B cell (primary cell): Measurements from ENCODE around the gene MON1A. TPM values are rescaled to one million over a fixed set of nuclear protein-coding genes. Genes with fewer than 3 reads are reported as not detected.
A peak's percentile ranks its signal among the peaks of the same experiment; 100 is the strongest.

Source experiments
- ATAC-seq: fragments of 200-7000 bp; cut with Tn5 transposase; one replicate; pipeline ENCODE4 v1.10.0; 2021; ENCODE audit warnings: low read depth, mild to moderate bottlenecking, moderate number of reproducible peaks, moderate library complexity
- CTCF ChIA-PET: fragments of 350-600 bp; sonication (Branson Sonifier 250); formaldehyde crosslinking; loops from one replicate; lab custom pipeline; 2021; ENCODE audit warnings: antibody characterized with exemption, inconsistent platforms; lab: Charles Lee
- POLR2A ChIA-PET: fragments of 350-600 bp; sonication (Branson Sonifier 250); formaldehyde crosslinking; loops from one replicate; lab custom pipeline; 2021; ENCODE audit warnings: antibody characterized with exemption; lab: Charles Lee
- DNase-seq: peaks from one replicate; pipeline ENCODE4 v3.0.0; 2013
- H2AFZ ChIP-seq: 2 replicates; pipeline ENCODE4 v1.6.1; 2012; ENCODE audit warnings: mild to moderate bottlenecking, low read depth, low read length; ENCODE audit not compliant: insufficient read depth, poor library complexity, severe bottlenecking
- H3K27ac ChIP-seq, 2 donors: 1 replicate in 1 of 2; 2 replicates in 1 of 2; pipeline ENCODE4 v1.5.1; 2012 to 2013; ENCODE audit warnings: low read length in 2 of 2, mild to moderate bottlenecking in 2 of 2, moderate library complexity in 1 of 2
- H3K27me3 ChIP-seq, 4 experiments: fragments of 200-600 bp in 1 of 4; sonication (generic) in 1 of 4; replicated peaks in 1 of 4; 1 replicate in 2 of 4; 2 replicates in 2 of 4; pipeline versions ENCODE4 v1.6.1 to v1.7.0; 2013 to 2016; ENCODE audit warnings: low read length in 3 of 4, mild to moderate bottlenecking in 2 of 4, mixed read lengths in 1 of 4, moderate library complexity in 1 of 4; ENCODE audit not compliant: insufficient read depth in 4 of 4, control insufficient read depth in 3 of 4; ENCODE audit errors: control extremely low read depth in 1 of 4
- H3K36me3 ChIP-seq, 2 experiments: replicated peaks in 1 of 2; 1 replicate in 1 of 2; 2 replicates in 1 of 2; pipeline versions ENCODE4 v1.6.1 to v1.7.1; 2013; ENCODE audit warnings: low read length in 1 of 2; ENCODE audit not compliant: insufficient read depth in 2 of 2, control insufficient read depth in 1 of 2; ENCODE audit errors: control extremely low read depth in 1 of 2, extremely low read depth in 1 of 2
- H3K4me1 ChIP-seq, 2 donors: fragments of 200-600 bp in 1 of 2; sonication (generic) in 1 of 2; 1 replicate in 1 of 2; 2 replicates in 1 of 2; pipeline versions ENCODE4 v1.5.1 to v1.6.1; 2013 to 2017; ENCODE audit warnings: low read length in 2 of 2; ENCODE audit not compliant: control insufficient read depth in 2 of 2, insufficient read depth in 2 of 2
- H3K4me2 ChIP-seq: replicated peaks from 2 replicates; pipeline ENCODE3; 2012; ENCODE audit warnings: mild to moderate bottlenecking, low read depth, low read length; ENCODE audit not compliant: poor library complexity, severe bottlenecking
- H3K4me3 ChIP-seq, 5 experiments: fragments of 200-600 bp in 1 of 5; sonication (generic) in 1 of 5; 1 replicate in 3 of 5; 2 replicates in 2 of 5; pipeline versions ENCODE4 v1.5.1 to v1.7.0; 2011 to 2016; ENCODE audit warnings: low read length in 4 of 5, mild to moderate bottlenecking in 4 of 5, low read depth in 2 of 5, control low read depth in 1 of 5, moderate library complexity in 1 of 5; ENCODE audit not compliant: insufficient read depth in 1 of 5; ENCODE audit errors: control extremely low read depth in 1 of 5, extremely low read depth in 1 of 5
- H3K79me2 ChIP-seq: fragments of 200-600 bp; sonication (generic); one replicate; pipeline ENCODE4 v1.6.0; 2016; ENCODE audit warnings: low read length; ENCODE audit not compliant: control insufficient read depth, insufficient read depth
- H3K9ac ChIP-seq: fragments of 200-600 bp; sonication (generic); 2 replicates; pipeline ENCODE4 v1.6.1; 2017; ENCODE audit warnings: mild to moderate bottlenecking, low read length, moderate library complexity
- H3K9me3 ChIP-seq, 3 donors: one replicate each; pipeline versions ENCODE4 v1.6.1 to v1.7.1; 2013; ENCODE audit warnings: low read length in 2 of 3; ENCODE audit not compliant: control insufficient read depth in 2 of 3, insufficient read depth in 1 of 3; ENCODE audit errors: control extremely low read depth in 1 of 3
- H4K20me1 ChIP-seq: 2 replicates; pipeline ENCODE4 v1.6.0; 2012; ENCODE audit warnings: mild to moderate bottlenecking, low read length; ENCODE audit not compliant: insufficient read depth, control insufficient read depth, poor library complexity, severe bottlenecking
- H3K27ac Mint-ChIP-seq: one replicate; pipeline ENCODE4 v1.8.0; 2021; ENCODE audit warnings: mixed read lengths
- H3K27me3 Mint-ChIP-seq: one replicate; pipeline ENCODE4 v1.8.0; 2021; ENCODE audit warnings: mixed read lengths
- H3K4me1 Mint-ChIP-seq: one replicate; pipeline ENCODE4 v1.8.0; 2021; ENCODE audit warnings: mixed read lengths
- H3K4me3 Mint-ChIP-seq: one replicate; pipeline ENCODE4 v1.8.0; 2021; ENCODE audit warnings: mixed read lengths
- H3K9me3 Mint-ChIP-seq: one replicate; pipeline ENCODE4 v1.8.0; 2022; ENCODE audit warnings: mixed read lengths; ENCODE audit not compliant: insufficient read depth
- CTCF ChIP-seq: fragments of 200-600 bp; IDR thresholded peaks from one replicate; pipeline ENCODE4 v1.8.0; 2022; ENCODE audit warnings: antibody characterized with exemption, mild to moderate bottlenecking
- EZH2 ChIP-seq: IDR thresholded peaks from 2 replicates; pipeline ENCODE4 v1.6.1; 2012; ENCODE audit warnings: borderline replicate concordance, low read depth, mild to moderate bottlenecking, moderate library complexity, low read length; ENCODE audit not compliant: insufficient read depth, poor library complexity, severe bottlenecking
- WGBS: methylation state at CpG from one replicate; pipeline ENCODE4 v1.1.5; 2013; ENCODE audit warnings: missing lambda C conversion rate; ENCODE audit not compliant: insufficient coverage; 5-methylcytosine and 5-hydroxymethylcytosine counted together
- intact Hi-C: fragments of 100-400 bp; cut with micrococcal nuclease; formaldehyde crosslinking; loops from one replicate; pipeline ENCODE4 v1.10.0; 2022
- polyA plus RNA-seq: library from polyadenylated mRNA; depleted of rRNA; stranded (reverse); fragments of >200 nt; gene quantifications from 2 replicates; pipeline ENCODE4 v1.2.3, GENCODE V29; 2012
- total RNA-seq, 2 donors: library from RNA; stranded (reverse); fragments of 120-200 nt in 1 of 2; gene quantifications; 1 replicate in 1 of 2; 2 replicates in 1 of 2; pipeline versions ENCODE4 v1.2.3 to v1.2.4, GENCODE V29; 2013 to 2022

MON1A gene
- total and polyA plus RNA-seq, 2 donors (not counting 1 experiment from before 2014, with no cell fraction given), result 6.6 to 8.9 TPM

- Mint-ChIP-seq H3K4me3 (peak overlapping the region; percentile 56), H3K4me1 (no peaks in the 10 kb centered on the region), H3K27me3 (peaks cover 37% of the 10 kb centered on the region), H3K9me3 (no peaks in the 10 kb centered on the region), H3K27ac (no peak overlapping the region)
- ChIA-PET CTCF (interaction anchor here (0.7 to 1.3 kb wide), 2 partner anchors 20 to 23 kb away, joined by 3 to 4 read pairs; no protein-coding TSS in a partner anchor), POLR2A (interaction anchor here (0.6 to 0.8 kb wide), 3 partner anchors 65 to 1671 kb away, joined by 3 to 8 read pairs (median 6); no protein-coding TSS in a partner anchor)
- Histone ChIP-seq H4K20me1 (no peaks in the 10 kb centered on the region), H3K27ac (no peak overlapping the region), H3K9me3 (peaks cover 0 to 12% (median 0%) of the 10 kb centered on the region in 3 donors), H3K9ac (peak overlapping the region; percentile 45), H2AFZ (peak overlapping the region; percentile 58), H3K27me3 (peaks cover 0 to 55% (median 20%) of the 10 kb centered on the region in 4 experiments), H3K4me2 (peak overlapping the region; percentile 93), H3K4me3 (peak overlapping the region in 4 of 5 experiments; percentile 19 to 38 (median 32)), H3K36me3 (no peaks in the 10 kb centered on the region), H3K4me1 (peaks cover 12 to 18% of the 10 kb centered on the region in 2 donors), H3K79me2 (no peaks in the 10 kb centered on the region)
- ATAC-seq (no peak), DNase-seq (no peak)
- no peak for TF ChIP-seq EZH2
- no peak for TF ChIP-seq CTCF
- intact Hi-C loops, result no loop called here
- WGBS, result 10% methylated on average over 17 of the region's 23 CpGs
Measured at GRCh38 chr3:49868862-49869466, 60.6 kb downstream of the MON1A start.

GRCh38 chr3:49867871-49868321 lies 61.7 kb downstream of the MON1A start:
- ChIA-PET CTCF (no interaction called here), POLR2A (no interaction called here)
- no peak overlapping the region for H3K27ac ChIP-seq
- peaks cover 12 to 15% of the 10 kb centered on the region in 2 donors for H3K4me1 ChIP-seq
- peak overlapping the region; percentile 39 for H3K4me3 Mint-ChIP-seq
- no peak overlapping the region for H3K4me2 ChIP-seq
- H3K9me3 Mint-ChIP-seq, result no peaks in the 10 kb centered on the region
- TF ChIP-seq CTCF (no peak), EZH2 (no peak)
- 20% methylated on average over 2 of the region's 7 CpGs for WGBS
- no peak overlapping the region for H3K9ac ChIP-seq
- H2AFZ ChIP-seq, result no peak overlapping the region
- H3K4me3 ChIP-seq, result no peak overlapping the region
- H4K20me1 ChIP-seq, result no peaks in the 10 kb centered on the region
- intact Hi-C loops, result no loop called here
- peaks cover 0 to 56% (median 20%) of the 10 kb centered on the region in 4 experiments for H3K27me3 ChIP-seq
- no peaks in the 10 kb centered on the region for H3K4me1 Mint-ChIP-seq
- ATAC-seq, result no peak
- H3K27ac Mint-ChIP-seq, result no peak overlapping the region
- no peak for DNase-seq
- peaks cover 41% of the 10 kb centered on the region for H3K27me3 Mint-ChIP-seq
- H3K36me3 ChIP-seq, result no peaks in the 10 kb centered on the region
- peaks cover 0 to 12% (median 0%) of the 10 kb centered on the region in 3 donors for H3K9me3 ChIP-seq
- no peaks in the 10 kb centered on the region for H3K79me2 ChIP-seq
